Osteoblast (primary cell): Measurements from ENCODE around the gene MTRF1L. TPM values are rescaled to one million over a fixed set of nuclear protein-coding genes. Genes with fewer than 3 reads are reported as not detected.

Experiments used
- DNase-seq: peaks from one replicate; pipeline ENCODE4 v3.0.0; 2011; ENCODE audit warnings: low spot score, mixed read lengths; ENCODE audit not compliant: insufficient read length; ENCODE audit errors: missing footprints
- H2AFZ ChIP-seq: 2 replicates; pipeline ENCODE4 v1.6.0; 2011; ENCODE audit warnings: mild to moderate bottlenecking, low read length
- H3K27ac ChIP-seq: 2 replicates; pipeline ENCODE4 v1.5.1; 2011; ENCODE audit warnings: mild to moderate bottlenecking, low read depth, low read length, moderate library complexity
- H3K27me3 ChIP-seq: 2 replicates; pipeline ENCODE4 v1.6.0; 2012; ENCODE audit warnings: mild to moderate bottlenecking, control low read depth, inconsistent platforms, low read length, moderate library complexity; ENCODE audit not compliant: insufficient read depth
- H3K36me3 ChIP-seq: 2 replicates; pipeline ENCODE4 v1.5.1; 2011; ENCODE audit warnings: mild to moderate bottlenecking, low read length, control low read depth, moderate library complexity; ENCODE audit not compliant: insufficient read depth
- H3K4me1 ChIP-seq: 2 replicates; pipeline ENCODE4 v1.5.1; 2011; ENCODE audit warnings: mild to moderate bottlenecking, low read length, control low read depth, moderate library complexity; ENCODE audit not compliant: insufficient read depth
- H3K4me2 ChIP-seq: 2 replicates; pipeline ENCODE4 v1.6.0; 2011; ENCODE audit warnings: mild to moderate bottlenecking, low read length; ENCODE audit not compliant: insufficient read depth
- H3K4me3 ChIP-seq: fragments of 200-600 bp; sonication (generic); 3 replicates; pipeline ENCODE4 v1.5.1; 2012; ENCODE audit warnings: mild to moderate bottlenecking, low read length, inconsistent platforms; ENCODE audit not compliant: insufficient read depth
- H3K79me2 ChIP-seq: 2 replicates; pipeline ENCODE4 v1.6.0; 2012; ENCODE audit warnings: mild to moderate bottlenecking, low read length, control low read depth, inconsistent platforms; ENCODE audit not compliant: insufficient read depth
- H3K9me3 ChIP-seq: 2 replicates; pipeline ENCODE4 v1.5.1; 2011; ENCODE audit warnings: low read depth, low read length, control low read depth
- H4K20me1 ChIP-seq: 2 replicates; pipeline ENCODE4 v1.6.0; 2012; ENCODE audit warnings: mild to moderate bottlenecking, low read length, control low read depth; ENCODE audit not compliant: insufficient read depth
- total RNA-seq: library from RNA; depleted of rRNA; stranded (reverse); fragments of >200 nt; gene quantifications from 2 replicates; pipeline ENCODE4 v1.2.3, GENCODE V29; 2012
- TF ChIP-seq, protein P1 (sequence below): IDR thresholded peaks from 2 replicates; pipeline ENCODE4 v1.5.1; 2011; ENCODE audit warnings: mild to moderate bottlenecking, low read depth, low read length, moderate library complexity; ENCODE audit errors: extremely low read depth

The MTRF1L gene
- total RNA-seq, 1 donor: 18.8 TPM

DNA sequence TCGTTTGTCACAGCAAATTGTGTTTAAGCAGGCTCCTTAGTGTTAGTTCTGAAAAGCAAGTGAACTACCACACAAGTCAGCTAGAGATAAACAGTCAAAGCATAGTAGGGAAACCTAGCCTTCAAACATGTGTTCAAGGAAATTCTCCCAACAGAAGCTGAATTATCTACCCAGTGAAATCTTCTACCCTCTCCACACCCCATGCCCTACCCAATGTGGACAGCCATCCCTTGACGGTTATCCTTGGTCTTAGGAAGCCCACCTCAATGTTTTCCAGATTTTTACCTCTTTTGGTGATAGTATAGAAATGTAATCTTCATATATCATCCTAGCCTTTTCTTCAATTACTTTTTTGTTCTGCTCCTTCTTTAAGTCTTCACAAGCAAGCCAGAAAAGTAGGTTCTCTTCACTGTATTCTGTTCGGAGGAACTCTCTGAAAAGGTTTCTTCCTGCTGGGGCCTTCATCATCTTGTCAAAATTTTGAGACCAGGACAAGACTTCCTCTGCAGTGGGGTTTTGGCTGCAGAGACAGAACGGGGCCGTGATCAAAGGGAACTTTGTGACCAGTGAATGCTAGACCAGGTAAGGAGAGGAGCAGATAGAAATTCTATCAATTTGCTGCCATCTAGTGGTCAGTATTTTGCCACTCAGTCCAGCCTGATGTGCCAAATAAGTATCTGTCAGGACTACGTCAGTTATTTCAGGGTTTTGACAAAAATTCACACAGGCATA, 21.6 kb upstream of the MTRF1L start:
- no peak for DNase-seq
- no peaks in the 10 kb centered on the region for H3K79me2 ChIP-seq
- H3K9me3 ChIP-seq: no peaks in the 10 kb centered on the region
- no peak overlapping the region for H3K4me3 ChIP-seq
- H3K4me2 ChIP-seq: no peak overlapping the region
- peaks cover 5% of the 10 kb centered on the region for H3K4me1 ChIP-seq
- H4K20me1 ChIP-seq: no peaks in the 10 kb centered on the region
- no peak overlapping the region for H2AFZ ChIP-seq
- no peaks in the 10 kb centered on the region for H3K36me3 ChIP-seq
- H3K27ac ChIP-seq: no peak overlapping the region
- H3K27me3 ChIP-seq: no peaks in the 10 kb centered on the region
- TF ChIP-seq, protein P1, sequence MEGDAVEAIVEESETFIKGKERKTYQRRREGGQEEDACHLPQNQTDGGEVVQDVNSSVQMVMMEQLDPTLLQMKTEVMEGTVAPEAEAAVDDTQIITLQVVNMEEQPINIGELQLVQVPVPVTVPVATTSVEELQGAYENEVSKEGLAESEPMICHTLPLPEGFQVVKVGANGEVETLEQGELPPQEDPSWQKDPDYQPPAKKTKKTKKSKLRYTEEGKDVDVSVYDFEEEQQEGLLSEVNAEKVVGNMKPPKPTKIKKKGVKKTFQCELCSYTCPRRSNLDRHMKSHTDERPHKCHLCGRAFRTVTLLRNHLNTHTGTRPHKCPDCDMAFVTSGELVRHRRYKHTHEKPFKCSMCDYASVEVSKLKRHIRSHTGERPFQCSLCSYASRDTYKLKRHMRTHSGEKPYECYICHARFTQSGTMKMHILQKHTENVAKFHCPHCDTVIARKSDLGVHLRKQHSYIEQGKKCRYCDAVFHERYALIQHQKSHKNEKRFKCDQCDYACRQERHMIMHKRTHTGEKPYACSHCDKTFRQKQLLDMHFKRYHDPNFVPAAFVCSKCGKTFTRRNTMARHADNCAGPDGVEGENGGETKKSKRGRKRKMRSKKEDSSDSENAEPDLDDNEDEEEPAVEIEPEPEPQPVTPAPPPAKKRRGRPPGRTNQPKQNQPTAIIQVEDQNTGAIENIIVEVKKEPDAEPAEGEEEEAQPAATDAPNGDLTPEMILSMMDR: peak; percentile 85

DNA sequence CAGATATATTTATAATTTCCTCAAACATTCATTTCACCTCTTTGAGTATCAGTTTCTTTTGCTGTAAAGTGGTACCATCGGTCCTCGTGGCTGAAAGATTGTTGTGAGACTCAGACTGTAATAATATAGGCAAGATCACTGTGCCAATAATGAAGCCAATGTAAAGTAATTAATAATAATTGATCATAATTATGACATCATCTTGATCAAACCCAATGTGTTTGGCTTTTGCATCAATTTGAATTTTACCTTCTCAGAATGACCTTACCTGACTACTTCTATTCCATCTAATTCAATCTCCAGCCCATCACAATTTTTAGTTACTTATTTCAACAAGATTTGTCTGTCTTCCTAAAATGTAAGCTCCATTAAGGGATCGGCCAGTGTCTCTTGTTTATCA, 15.8 kb upstream of the MTRF1L start:
- Histone ChIP-seq H3K9me3 (no peaks in the 10 kb centered on the region), H2AFZ (no peak overlapping the region), H3K27ac (no peak overlapping the region), H4K20me1 (no peaks in the 10 kb centered on the region), H3K4me1 (no peaks in the 10 kb centered on the region), H3K4me2 (no peak overlapping the region), H3K4me3 (no peak overlapping the region), H3K36me3 (no peaks in the 10 kb centered on the region), H3K79me2 (no peaks in the 10 kb centered on the region), H3K27me3 (no peaks in the 10 kb centered on the region)
- TF ChIP-seq, protein P1: no peak
- no peak for DNase-seq

DNA sequence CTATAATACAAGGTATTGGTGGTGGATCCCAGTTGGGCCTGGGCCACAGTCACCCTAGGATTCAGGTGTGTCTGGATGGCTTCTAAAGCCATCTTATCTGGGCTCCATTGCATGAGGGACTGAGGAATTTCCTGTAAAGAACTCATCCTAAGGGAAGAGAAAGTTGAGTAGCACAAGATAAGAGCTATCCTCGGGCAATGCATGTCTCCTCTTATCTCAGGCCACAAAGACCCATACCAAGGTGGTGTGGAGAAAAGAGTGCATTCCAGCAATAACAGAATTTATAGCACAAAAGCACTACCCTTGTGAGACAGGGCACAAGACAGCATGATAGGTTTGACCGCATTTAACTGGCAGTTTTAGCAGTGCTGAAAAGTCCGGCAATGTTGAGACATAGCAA, 14.3 kb upstream of the MTRF1L start:
- Histone ChIP-seq H3K4me3 (no peak overlapping the region), H3K27me3 (no peaks in the 10 kb centered on the region), H2AFZ (no peak overlapping the region), H3K36me3 (no peaks in the 10 kb centered on the region), H3K9me3 (no peaks in the 10 kb centered on the region), H3K27ac (no peak overlapping the region), H4K20me1 (no peaks in the 10 kb centered on the region), H3K79me2 (no peaks in the 10 kb centered on the region), H3K4me1 (no peaks in the 10 kb centered on the region), H3K4me2 (no peak overlapping the region)
- DNase-seq: no peak
- TF ChIP-seq, protein P1: no peak

DNA sequence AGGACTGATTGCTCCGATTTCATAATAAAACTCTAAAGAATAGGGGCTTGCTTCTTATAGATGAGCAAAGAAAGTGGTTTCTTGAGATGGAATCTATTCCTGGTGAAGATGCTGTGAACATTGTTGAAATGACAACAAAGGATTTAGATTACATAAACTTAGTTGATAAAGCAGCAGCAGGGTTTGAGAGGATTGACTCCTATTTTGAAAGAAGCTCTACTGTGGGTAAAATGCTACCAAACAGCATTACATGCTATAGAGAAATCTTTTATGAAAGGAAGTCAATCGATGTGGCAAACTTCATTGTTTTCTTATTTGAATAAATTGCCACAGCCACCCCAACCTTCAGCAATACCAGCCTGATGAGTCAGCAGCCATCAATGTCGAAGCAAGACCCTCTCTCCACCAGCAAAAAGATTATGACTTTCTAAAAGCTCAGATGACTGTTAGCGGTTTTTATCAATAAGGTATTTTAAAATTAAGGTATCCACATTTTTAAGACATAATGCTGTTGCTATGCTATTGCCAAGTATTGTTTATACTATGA, 12.7 kb upstream of the MTRF1L start:
- Histone ChIP-seq H2AFZ (no peak overlapping the region), H3K9me3 (no peaks in the 10 kb centered on the region), H3K79me2 (no peaks in the 10 kb centered on the region), H3K27me3 (no peaks in the 10 kb centered on the region), H3K4me3 (no peak overlapping the region), H3K4me1 (no peaks in the 10 kb centered on the region), H3K27ac (no peak overlapping the region), H4K20me1 (no peaks in the 10 kb centered on the region), H3K4me2 (no peak overlapping the region), H3K36me3 (no peaks in the 10 kb centered on the region)
- TF ChIP-seq, protein P1: no peak
- DNase-seq: no peak
